Transverse colon (tissue), 4 donors: ENCODE data around the gene DAP3. TPM values are rescaled to one million over a fixed set of nuclear protein-coding genes. Genes with fewer than 3 reads are reported as not detected.
"Not testable (repeated sequence)": the region's sequence is repeated elsewhere in the genome, so short reads cannot be mapped to it uniquely, and the experiment has no call there.

Experiments
- DNase-seq: peaks from one replicate; pipeline ENCODE4 v3.0.0-alpha.2; 2019
- H3K27ac ChIP-seq, 4 donors: fragments of 200-600 bp; sonication (generic); 2 replicates each; pipeline ENCODE4 v1.5.1; 2016 to 2018; ENCODE audit warnings: inconsistent platforms in 4 of 4
- H3K27me3 ChIP-seq: fragments of 200-600 bp; sonication (generic); 2 replicates; pipeline ENCODE4 v1.5.1; 2017; ENCODE audit warnings: inconsistent platforms
- H3K36me3 ChIP-seq, 4 donors: fragments of 200-600 bp; sonication (generic); 2 replicates each; pipeline ENCODE4 v1.5.1; 2017 to 2019; ENCODE audit warnings: inconsistent platforms in 4 of 4
- H3K4me1 ChIP-seq, 4 donors: fragments of 200-600 bp; sonication (generic); 2 replicates each; pipeline ENCODE4 v1.5.1; 2017 to 2020; ENCODE audit warnings: inconsistent platforms in 4 of 4
- H3K4me3 ChIP-seq, 4 donors: fragments of 200-600 bp; sonication (generic); 1 replicate in 1 of 4; 2 replicates in 3 of 4; pipeline versions ENCODE4 v1.5.1 to v1.6.1; 2017 to 2019; ENCODE audit warnings: inconsistent platforms in 4 of 4
- H3K9me3 ChIP-seq, 2 donors: fragments of 200-600 bp; sonication (generic); 2 replicates each; pipeline ENCODE4 v1.5.1; 2017 to 2019; ENCODE audit warnings: inconsistent platforms in 2 of 2
- EP300 ChIP-seq: sonication (generic); formaldehyde crosslinking; IDR thresholded peaks from one replicate; pipeline ENCODE4 v1.6.1; 2017; ENCODE audit warnings: antibody characterized with exemption, low read depth
- POLR2A ChIP-seq: fragments of 450-650 bp; IDR thresholded peaks from one replicate; pipeline ENCODE4 v1.6.1; 2016; ENCODE audit warnings: antibody characterized with exemption, mild to moderate bottlenecking, moderate library complexity
- POLR2AphosphoS5 ChIP-seq, 3 donors: sonication (generic); formaldehyde crosslinking; IDR thresholded peaks; one replicate each; pipeline ENCODE4 v1.6.1; 2016; ENCODE audit warnings: antibody characterized with exemption in 3 of 3
- WGBS, 2 donors: methylation state at CpG; one replicate each; pipeline ENCODE4 v1.1.5; 2018; ENCODE audit warnings: low coverage in 1 of 2; 5-methylcytosine and 5-hydroxymethylcytosine counted together
- in situ Hi-C, 4 donors: fragments of 200-750 bp; cut with MboI; loops; one replicate each; pipeline versions ENCODE4 v1.15.0 to v1.15.1; 2017; ENCODE audit warnings: low sequenced_read_pairs in 3 of 4, low pct_ligation_motif_present in 1 of 4, low pct_unique_long_range_greater_than_20kb in 1 of 4
- intact Hi-C: fragments of 100-400 bp; cut with DNase I; formaldehyde crosslinking; loops from one replicate; pipeline ENCODE4 v1.15.1; 2023; ENCODE audit warnings: low total_unique reads
- total RNA-seq, 4 donors: library from RNA; depleted of rRNA; stranded (reverse); fragments of >200 nt; gene quantifications; one replicate each; pipeline ENCODE4 v1.1.0, GENCODE V29; 2016
- TF ChIP-seq, protein P1 (sequence below), 5 experiments: fragments of 200-600 bp in 3 of 5; fragments of 450-650 bp in 2 of 5; sonication (generic) in 3 of 5; IDR thresholded peaks; 1 replicate in 2 of 5; 2 replicates in 3 of 5; pipeline ENCODE4 v1.5.1; 2016 to 2017; ENCODE audit warnings: antibody characterized with exemption in 5 of 5, inconsistent platforms in 3 of 5, mild to moderate bottlenecking in 2 of 5, moderate library complexity in 1 of 5

The DAP3 gene
- total RNA-seq, 4 donors from 2014 or later = 81.9 to 134 (median 106) TPM

DNA sequence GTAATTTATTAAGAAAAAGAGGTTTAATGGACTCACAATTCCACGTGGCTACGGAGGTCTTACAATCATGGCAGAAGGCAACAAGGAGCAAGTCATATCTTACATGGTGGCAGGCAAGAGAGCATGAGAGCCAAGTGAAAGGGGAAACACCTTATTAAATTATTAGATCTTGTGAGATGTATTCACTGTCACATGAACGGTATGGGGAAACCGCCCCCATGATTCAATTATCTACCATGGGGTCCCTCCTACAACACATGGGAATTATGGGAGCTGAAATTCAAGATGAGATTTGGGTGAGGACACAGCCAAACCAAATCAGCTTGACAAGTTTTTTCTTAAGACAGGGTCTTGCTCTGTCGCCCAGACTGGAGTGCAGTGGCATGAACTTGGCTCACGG is 14.3 kb downstream of the DAP3 start:
- H3K9me3 ChIP-seq = no peaks in the 10 kb centered on the region
- no peak overlapping the region for H3K4me3 ChIP-seq
- no peak for DNase-seq
- H3K27ac ChIP-seq = no peak overlapping the region
- TF ChIP-seq EP300 (no peak), POLR2AphosphoS5 (IDR thresholded peaks at IDR 0.05) (no peak), POLR2A (no peak)
- TF ChIP-seq, protein P1, sequence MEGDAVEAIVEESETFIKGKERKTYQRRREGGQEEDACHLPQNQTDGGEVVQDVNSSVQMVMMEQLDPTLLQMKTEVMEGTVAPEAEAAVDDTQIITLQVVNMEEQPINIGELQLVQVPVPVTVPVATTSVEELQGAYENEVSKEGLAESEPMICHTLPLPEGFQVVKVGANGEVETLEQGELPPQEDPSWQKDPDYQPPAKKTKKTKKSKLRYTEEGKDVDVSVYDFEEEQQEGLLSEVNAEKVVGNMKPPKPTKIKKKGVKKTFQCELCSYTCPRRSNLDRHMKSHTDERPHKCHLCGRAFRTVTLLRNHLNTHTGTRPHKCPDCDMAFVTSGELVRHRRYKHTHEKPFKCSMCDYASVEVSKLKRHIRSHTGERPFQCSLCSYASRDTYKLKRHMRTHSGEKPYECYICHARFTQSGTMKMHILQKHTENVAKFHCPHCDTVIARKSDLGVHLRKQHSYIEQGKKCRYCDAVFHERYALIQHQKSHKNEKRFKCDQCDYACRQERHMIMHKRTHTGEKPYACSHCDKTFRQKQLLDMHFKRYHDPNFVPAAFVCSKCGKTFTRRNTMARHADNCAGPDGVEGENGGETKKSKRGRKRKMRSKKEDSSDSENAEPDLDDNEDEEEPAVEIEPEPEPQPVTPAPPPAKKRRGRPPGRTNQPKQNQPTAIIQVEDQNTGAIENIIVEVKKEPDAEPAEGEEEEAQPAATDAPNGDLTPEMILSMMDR (IDR thresholded peaks at IDR 0.05) = no peak
- no peaks in the 10 kb centered on the region for H3K36me3 ChIP-seq
- WGBS, 2 donors = 84 to 90% methylated on average over 4 to 6 of the region's 6 CpGs
- no peaks in the 10 kb centered on the region for H3K27me3 ChIP-seq
- in situ Hi-C loops = no loop called here
- intact Hi-C loops = no loop called here
- no peaks in the 10 kb centered on the region for H3K4me1 ChIP-seq

DNA sequence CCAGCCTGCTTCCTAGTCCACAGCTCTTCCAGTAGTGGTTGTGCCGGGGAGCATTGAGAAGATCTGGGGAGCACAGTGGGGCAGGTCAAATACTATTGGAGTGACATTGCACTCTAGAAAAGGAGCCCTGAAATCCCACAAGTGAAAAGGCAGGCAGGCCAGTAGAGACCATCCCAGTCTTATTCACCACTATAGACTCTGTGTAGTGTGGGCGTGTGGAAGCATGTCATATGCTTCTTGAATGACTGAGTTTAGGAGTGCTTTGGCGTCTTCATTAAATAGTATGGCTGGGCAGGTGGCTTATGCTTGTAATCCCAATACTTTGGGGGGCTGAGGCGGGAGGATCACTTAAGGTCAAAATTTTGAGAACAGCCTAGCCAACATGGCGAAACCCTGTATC is 15.5 kb downstream of the DAP3 start:
- H3K9me3 ChIP-seq, DNase-seq, in situ Hi-C loops, H3K27ac ChIP-seq, H3K4me3 ChIP-seq, H3K36me3 ChIP-seq, H3K27me3 ChIP-seq, intact Hi-C loops, H3K4me1 ChIP-seq: not testable (repeated sequence)
- 90 to 97% methylated on average over 3 to 5 of the region's 5 CpGs for WGBS, 2 donors

DNA sequence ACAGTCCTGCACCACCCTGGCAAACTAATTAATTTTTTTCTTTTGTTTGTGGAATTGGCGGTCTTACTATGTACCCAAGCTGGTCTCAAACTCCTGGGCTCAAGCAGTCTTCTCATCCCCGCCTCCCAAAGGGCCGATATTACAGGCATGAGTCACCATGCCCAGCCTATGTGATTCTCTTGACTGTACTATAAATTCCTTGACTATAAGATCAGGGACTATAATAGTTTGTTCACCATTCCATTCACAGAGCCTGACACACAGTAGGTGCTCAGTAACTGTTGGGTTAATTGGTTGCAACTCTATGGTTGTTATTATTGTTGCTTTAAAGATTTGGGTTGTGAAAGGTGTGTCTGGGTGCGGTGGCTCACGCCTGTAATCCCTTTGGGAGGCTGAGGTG is 17.2 kb downstream of the DAP3 start:
- DNase-seq = no peak
- in situ Hi-C loops = no loop called here
- WGBS, 2 donors = 81 to 86% methylated on average over 3 to 5 of the region's 5 CpGs

DNA sequence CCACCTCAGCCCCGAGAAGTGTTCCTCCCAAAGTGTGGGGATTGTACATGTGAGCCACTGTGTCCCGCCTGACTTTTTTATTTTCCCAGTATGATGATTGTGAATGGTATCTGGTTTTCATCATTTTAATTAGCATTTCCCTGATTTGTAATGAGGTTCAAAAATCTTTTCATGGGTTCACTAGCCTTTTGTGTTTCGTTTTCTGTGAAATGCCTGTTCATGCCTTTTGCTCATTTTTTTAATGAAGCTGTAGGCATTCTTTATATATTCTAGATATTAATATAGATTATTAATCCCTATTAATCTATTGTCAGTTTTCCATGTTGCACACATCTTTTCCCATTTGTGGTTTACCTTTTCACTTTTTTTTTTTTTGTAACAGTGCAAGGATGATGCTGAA is 20.5 kb downstream of the DAP3 start:
- 99 to 100% methylated on average over 1 to 3 of the region's 3 CpGs for WGBS, 2 donors
- no peaks in the 10 kb centered on the region for H3K4me1 ChIP-seq
- no peaks in the 10 kb centered on the region for H3K36me3 ChIP-seq
- intact Hi-C loops (no loop called here), in situ Hi-C loops (no loop called here)
- TF ChIP-seq POLR2AphosphoS5 (IDR thresholded peaks at IDR 0.05) (no peak), POLR2A (no peak), EP300 (no peak)
- TF ChIP-seq, protein P1 (IDR thresholded peaks at IDR 0.05) = no peak
- no peak overlapping the region for H3K27ac ChIP-seq
- H3K9me3 ChIP-seq = no peaks in the 10 kb centered on the region
- H3K27me3 ChIP-seq = no peaks in the 10 kb centered on the region
- H3K4me3 ChIP-seq = no peak overlapping the region
- no peak for DNase-seq

More for the DNA sequence above, 17.2 kb downstream of the DAP3 start:
- no peaks in the 10 kb centered on the region for H3K4me1 ChIP-seq
- intact Hi-C loops = no loop called here
- H3K4me3 ChIP-seq = no peak overlapping the region
- H3K36me3 ChIP-seq = no peaks in the 10 kb centered on the region
- no peaks in the 10 kb centered on the region for H3K9me3 ChIP-seq
- TF ChIP-seq, protein P1 (IDR thresholded peaks at IDR 0.05) = no peak
- no peak for TF ChIP-seq POLR2AphosphoS5 (IDR thresholded peaks at IDR 0.05)
- TF ChIP-seq POLR2A = no peak
- no peak for TF ChIP-seq EP300
- H3K27me3 ChIP-seq = no peaks in the 10 kb centered on the region
- no peak overlapping the region for H3K27ac ChIP-seq

DNA sequence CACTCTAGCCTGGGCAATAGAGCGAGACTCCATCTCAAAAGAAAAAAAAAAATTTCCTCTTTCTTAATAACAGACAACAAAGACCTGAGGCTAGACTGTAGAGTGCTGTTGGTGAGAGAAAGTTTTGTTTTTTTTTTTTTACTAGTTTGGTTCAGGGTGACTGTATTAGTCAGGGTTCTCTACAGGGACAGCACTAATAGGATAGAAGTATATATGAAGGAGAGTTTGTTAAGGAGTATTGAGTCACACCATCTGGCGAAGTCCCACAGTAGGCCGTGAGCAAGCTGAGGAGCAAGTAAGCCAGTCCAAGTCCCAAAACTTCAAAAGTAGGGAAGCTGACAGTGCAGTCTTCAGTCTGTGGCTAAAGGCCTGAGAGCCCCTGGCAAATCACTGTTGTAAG is 22.6 kb downstream of the DAP3 start:
- 99% methylated on average over 3 of the region's 3 CpGs; no CpG with 5 or more reads in 1 of the 2 donors for WGBS, 2 donors
- intact Hi-C loops, in situ Hi-C loops: not testable (repeated sequence)

DNA sequence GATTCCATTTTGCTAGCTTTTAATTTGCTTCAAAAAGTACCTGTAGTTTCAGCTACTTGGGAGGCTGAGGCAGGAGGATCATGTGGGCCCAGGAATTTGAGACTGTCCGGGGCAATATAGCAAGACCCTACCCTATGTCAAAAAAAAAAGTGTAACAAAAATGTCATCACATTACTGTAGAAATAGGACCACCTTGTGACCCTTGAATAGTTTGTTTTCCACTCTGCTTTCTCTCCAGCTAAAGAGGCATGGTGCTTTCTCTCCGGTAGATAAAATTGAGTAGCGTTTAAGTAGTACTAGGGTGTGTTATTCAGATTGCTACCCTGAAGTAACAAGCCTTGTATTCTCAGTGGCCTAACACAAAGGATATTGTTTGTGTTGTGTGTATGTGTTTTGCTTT is 23.7 kb downstream of the DAP3 start:
- H3K27me3 ChIP-seq, H3K36me3 ChIP-seq, in situ Hi-C loops, H3K4me1 ChIP-seq, H3K9me3 ChIP-seq, DNase-seq, intact Hi-C loops, H3K27ac ChIP-seq, H3K4me3 ChIP-seq: not testable (repeated sequence)
- 88 to 90% methylated on average over 2 to 3 of the region's 3 CpGs for WGBS, 2 donors

More for the DNA sequence above, 22.6 kb downstream of the DAP3 start:
- not testable (repeated sequence) for H3K27me3 ChIP-seq, H3K9me3 ChIP-seq, H3K36me3 ChIP-seq, H3K27ac ChIP-seq, DNase-seq, H3K4me3 ChIP-seq, H3K4me1 ChIP-seq
